Activated CD4-positive, alpha-beta T cell treated with anti-CD3 and anti-CD28 coated beads, Interleukin-2, amount 10 ng/mL, durations not matched to agents 7 days and 5 days (primary cell): ENCODE results near the gene NTRK2. TPM values are rescaled to one million over a fixed set of nuclear protein-coding genes. Genes with fewer than 3 reads are reported as not detected.

Source experiments
- CTCF ChIA-PET: fragments of 350-600 bp; sonication (Branson Sonifier 250); formaldehyde crosslinking; loops from one replicate; lab custom pipeline; 2021; ENCODE audit warnings: antibody characterized with exemption; lab: Charles Lee
- POLR2A ChIA-PET: fragments of 350-600 bp; sonication (Branson Sonifier 250); formaldehyde crosslinking; loops from one replicate; lab custom pipeline; 2021; ENCODE audit warnings: antibody characterized with exemption; lab: Charles Lee
- DNase-seq: peaks from one replicate; pipeline ENCODE4 v3.0.0-alpha.2; 2020
- H3K27ac Mint-ChIP-seq: one replicate; pipeline ENCODE4 v1.8.0; 2021; ENCODE audit warnings: mild to moderate bottlenecking, moderate library complexity, mixed read lengths
- H3K27me3 Mint-ChIP-seq: one replicate; pipeline ENCODE4 v1.8.0; 2021; ENCODE audit warnings: mixed read lengths
- H3K36me3 Mint-ChIP-seq: one replicate; pipeline ENCODE4 v1.8.0; 2021; ENCODE audit warnings: low read depth, mixed read lengths
- H3K4me1 Mint-ChIP-seq: one replicate; pipeline ENCODE4 v1.8.0; 2021; ENCODE audit warnings: mixed read lengths
- H3K4me3 Mint-ChIP-seq: one replicate; pipeline ENCODE4 v1.8.0; 2021; ENCODE audit warnings: mild to moderate bottlenecking, moderate library complexity, mixed read lengths
- H3K9me3 Mint-ChIP-seq: one replicate; pipeline ENCODE4 v1.8.0; 2021; ENCODE audit warnings: mixed read lengths
- total RNA-seq, 2 experiments: library from RNA; stranded (reverse); gene quantifications; one replicate each; pipeline ENCODE4 v1.2.3, GENCODE V29; 2021

The NTRK2 gene
- total RNA-seq, 2 experiments from 2014 or later, result 1.8 to 2.3 TPM

DNA sequence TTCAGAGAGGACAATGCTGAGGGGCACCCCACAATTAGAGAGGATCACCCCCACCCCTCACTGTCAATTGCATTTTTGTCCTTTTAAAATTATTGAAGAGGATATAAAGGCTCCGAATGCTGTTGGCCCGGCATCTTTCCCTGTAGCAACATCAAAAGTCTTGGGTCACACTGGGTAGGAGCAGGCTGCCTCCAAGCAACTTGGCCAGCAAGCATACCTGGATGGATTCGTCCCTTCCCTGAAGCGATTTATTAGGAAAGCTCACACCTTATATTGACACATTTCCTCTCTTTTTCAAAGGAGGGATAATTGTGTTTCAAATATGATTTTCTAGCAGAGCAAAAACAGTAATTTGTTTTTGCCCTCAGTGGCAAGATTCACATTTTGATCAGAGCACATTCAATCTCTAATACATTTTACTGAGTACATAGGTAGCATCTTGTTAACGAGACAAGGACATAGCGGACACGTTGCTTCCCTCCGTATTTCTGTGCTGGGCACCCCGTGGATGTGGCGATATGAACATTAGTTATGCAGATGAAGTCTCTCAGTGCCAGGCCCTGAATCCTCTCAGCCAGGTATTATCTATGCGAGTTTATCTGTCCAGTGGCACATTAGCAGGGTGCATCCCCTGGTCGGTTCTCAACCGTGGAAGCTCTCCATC lies 321.5 kb downstream of the NTRK2 start:
- no peak for DNase-seq
- CTCF ChIA-PET, result no interaction called here
- Mint-ChIP-seq H3K27me3 (no peaks in the 10 kb centered on the region), H3K4me3 (no peak overlapping the region), H3K4me1 (no peaks in the 10 kb centered on the region), H3K36me3 (no peaks in the 10 kb centered on the region), H3K27ac (no peak overlapping the region), H3K9me3 (no peaks in the 10 kb centered on the region)
- POLR2A ChIA-PET, result no interaction called here

GRCh38 chr9:84991514-84991870 lies 322.0 kb downstream of the NTRK2 start:
- POLR2A ChIA-PET, result no interaction called here
- Mint-ChIP-seq H3K4me1 (no peaks in the 10 kb centered on the region), H3K36me3 (no peaks in the 10 kb centered on the region), H3K27me3 (no peaks in the 10 kb centered on the region), H3K9me3 (no peaks in the 10 kb centered on the region), H3K27ac (no peak overlapping the region), H3K4me3 (no peak overlapping the region)
- no peak for DNase-seq
- CTCF ChIA-PET, result no interaction called here

GRCh38 chr9:84992381-84992780 lies 322.9 kb downstream of the NTRK2 start:
- Mint-ChIP-seq H3K4me1 (no peaks in the 10 kb centered on the region), H3K9me3 (no peaks in the 10 kb centered on the region), H3K4me3 (no peak overlapping the region), H3K27me3 (no peaks in the 10 kb centered on the region), H3K36me3 (no peaks in the 10 kb centered on the region), H3K27ac (no peak overlapping the region)
- ChIA-PET POLR2A (no interaction called here), CTCF (no interaction called here)
- DNase-seq, result no peak

DNA sequence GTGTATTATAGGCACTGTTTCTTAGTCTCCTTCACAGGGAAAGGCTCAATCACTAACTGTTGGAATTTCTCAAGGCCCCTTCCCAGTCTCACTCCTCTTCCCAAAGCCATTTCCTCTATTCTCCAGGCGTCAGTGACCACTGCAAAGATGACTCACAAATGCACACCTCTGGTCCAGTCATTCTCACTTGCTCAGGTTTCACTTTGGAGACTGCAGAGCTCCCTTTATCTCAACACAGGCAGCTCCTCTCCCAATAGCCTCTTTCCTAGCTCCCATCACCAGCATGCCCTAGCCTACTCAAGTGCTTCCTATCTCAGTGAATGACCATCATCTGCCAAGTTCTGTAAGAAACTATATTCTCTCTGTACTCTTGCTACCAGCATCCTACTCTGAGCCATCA lies 323.6 kb downstream of the NTRK2 start:
- POLR2A ChIA-PET, result no interaction called here
- no peak overlapping the region for H3K4me3 Mint-ChIP-seq
- CTCF ChIA-PET, result no interaction called here
- no peak overlapping the region for H3K27ac Mint-ChIP-seq
- H3K9me3 Mint-ChIP-seq, result no peaks in the 10 kb centered on the region
- no peaks in the 10 kb centered on the region for H3K27me3 Mint-ChIP-seq
- no peaks in the 10 kb centered on the region for H3K36me3 Mint-ChIP-seq
- H3K4me1 Mint-ChIP-seq, result no peaks in the 10 kb centered on the region
- DNase-seq, result no peak

GRCh38 chr9:84996029-84996428 lies 326.5 kb downstream of the NTRK2 start:
- DNase-seq, result no peak
- POLR2A ChIA-PET, result no interaction called here
- CTCF ChIA-PET, result interaction anchor here (1.3 kb wide), 1 partner anchor 10 kb away, joined by 3 read pairs; no protein-coding TSS in a partner anchor
- Mint-ChIP-seq H3K4me3 (no peak overlapping the region), H3K27me3 (no peaks in the 10 kb centered on the region), H3K4me1 (no peaks in the 10 kb centered on the region), H3K27ac (no peak overlapping the region), H3K9me3 (peaks cover 3% of the 10 kb centered on the region), H3K36me3 (no peaks in the 10 kb centered on the region)

GRCh38 chr9:84996716-84997115 lies 327.2 kb downstream of the NTRK2 start:
- H3K36me3 Mint-ChIP-seq, result no peaks in the 10 kb centered on the region

GRCh38 chr9:84997472-84997871 lies 327.9 kb downstream of the NTRK2 start:
- ChIA-PET CTCF (interaction anchor here (0.6 to 1.3 kb wide), 2 partner anchors 8 to 12 kb away, joined by 3 read pairs; no protein-coding TSS in a partner anchor), POLR2A (no interaction called here)
- no peaks in the 10 kb centered on the region for H3K36me3 Mint-ChIP-seq
- no peaks in the 10 kb centered on the region for H3K4me1 Mint-ChIP-seq
- H3K27me3 Mint-ChIP-seq, result no peaks in the 10 kb centered on the region
- H3K27ac Mint-ChIP-seq, result no peak overlapping the region
- DNase-seq, result no peak
- no peak overlapping the region for H3K4me3 Mint-ChIP-seq
- peaks cover 6% of the 10 kb centered on the region for H3K9me3 Mint-ChIP-seq

More at GRCh38 chr9:84996716-84997115, 327.2 kb downstream of the NTRK2 start:
- peaks cover 6% of the 10 kb centered on the region for H3K9me3 Mint-ChIP-seq
- no peak for DNase-seq
- POLR2A ChIA-PET, result no interaction called here
- H3K27ac Mint-ChIP-seq, result no peak overlapping the region
- no peaks in the 10 kb centered on the region for H3K4me1 Mint-ChIP-seq
- H3K4me3 Mint-ChIP-seq, result no peak overlapping the region
- H3K27me3 Mint-ChIP-seq, result no peaks in the 10 kb centered on the region
- CTCF ChIA-PET, result interaction anchor here (1.3 kb wide), 1 partner anchor 11 kb away, joined by 3 read pairs; no protein-coding TSS in a partner anchor

- CTCF ChIA-PET, result no interaction called here
- no peaks in the 10 kb centered on the region for H3K36me3 Mint-ChIP-seq
- H3K27ac Mint-ChIP-seq, result no peak overlapping the region
Measured at GRCh38 chr9:84998639-84999038, 329.1 kb downstream of the NTRK2 start.

GRCh38 chr9:84999788-85000187 lies 330.3 kb downstream of the NTRK2 start:
- CTCF ChIA-PET, result no interaction called here
- Mint-ChIP-seq H3K27ac (no peak overlapping the region), H3K4me1 (no peaks in the 10 kb centered on the region), H3K4me3 (no peak overlapping the region), H3K27me3 (no peaks in the 10 kb centered on the region), H3K36me3 (no peaks in the 10 kb centered on the region), H3K9me3 (peaks cover 6% of the 10 kb centered on the region)
- POLR2A ChIA-PET, result no interaction called here
- no peak for DNase-seq

More at GRCh38 chr9:84998639-84999038, 329.1 kb downstream of the NTRK2 start:
- POLR2A ChIA-PET, result no interaction called here
- H3K9me3 Mint-ChIP-seq, result peaks cover 6% of the 10 kb centered on the region
- no peak overlapping the region for H3K4me3 Mint-ChIP-seq
- DNase-seq, result no peak
- no peaks in the 10 kb centered on the region for H3K27me3 Mint-ChIP-seq
- no peaks in the 10 kb centered on the region for H3K4me1 Mint-ChIP-seq

- H3K36me3 Mint-ChIP-seq, result no peaks in the 10 kb centered on the region
- no peaks in the 10 kb centered on the region for H3K27me3 Mint-ChIP-seq
- no peak overlapping the region for H3K4me3 Mint-ChIP-seq
- H3K9me3 Mint-ChIP-seq, result peaks cover 6% of the 10 kb centered on the region
- ChIA-PET CTCF (no interaction called here), POLR2A (no interaction called here)
- H3K4me1 Mint-ChIP-seq, result no peaks in the 10 kb centered on the region
- no peak overlapping the region for H3K27ac Mint-ChIP-seq
- DNase-seq, result no peak
Measured at GRCh38 chr9:85001925-85002324, 332.4 kb downstream of the NTRK2 start.

DNA sequence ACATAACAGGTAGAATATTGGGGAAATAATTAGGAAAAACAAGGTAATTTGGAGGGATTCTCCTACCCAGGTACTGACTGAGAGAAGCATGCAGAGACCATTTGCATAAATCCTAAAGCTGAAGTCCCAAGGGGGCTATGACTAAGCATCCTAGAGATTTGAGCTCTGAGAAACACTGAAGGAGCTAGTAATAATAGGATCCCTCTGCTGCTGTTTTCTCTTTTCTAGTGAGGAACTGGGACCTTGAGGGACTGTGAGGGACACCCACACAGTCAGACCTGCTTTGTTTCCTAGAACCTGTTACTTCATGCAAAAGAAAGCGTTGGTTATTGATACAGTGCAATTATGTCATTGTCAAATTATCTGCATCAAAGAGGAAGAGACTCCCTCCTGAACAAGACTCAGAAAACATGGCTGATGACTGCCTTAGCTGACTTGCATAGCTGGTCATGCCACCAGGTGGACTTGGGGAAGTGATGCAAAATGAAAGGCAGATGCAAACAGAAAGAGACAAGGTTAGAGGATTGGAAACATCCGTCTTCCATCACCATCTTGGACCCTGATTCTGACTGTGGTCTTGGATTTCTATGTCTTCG lies 335.4 kb downstream of the NTRK2 start:
- H3K4me1 Mint-ChIP-seq, result no peaks in the 10 kb centered on the region
- no peaks in the 10 kb centered on the region for H3K27me3 Mint-ChIP-seq
- H3K27ac Mint-ChIP-seq, result no peak overlapping the region
- CTCF ChIA-PET, result interaction anchor here (1.0 kb wide), 1 partner anchor 25 kb away, joined by 3 read pairs; no protein-coding TSS in a partner anchor
- H3K36me3 Mint-ChIP-seq, result no peaks in the 10 kb centered on the region
- POLR2A ChIA-PET, result no interaction called here
- H3K4me3 Mint-ChIP-seq, result no peak overlapping the region
- H3K9me3 Mint-ChIP-seq, result peaks cover 6% of the 10 kb centered on the region
- no peak for DNase-seq

DNA sequence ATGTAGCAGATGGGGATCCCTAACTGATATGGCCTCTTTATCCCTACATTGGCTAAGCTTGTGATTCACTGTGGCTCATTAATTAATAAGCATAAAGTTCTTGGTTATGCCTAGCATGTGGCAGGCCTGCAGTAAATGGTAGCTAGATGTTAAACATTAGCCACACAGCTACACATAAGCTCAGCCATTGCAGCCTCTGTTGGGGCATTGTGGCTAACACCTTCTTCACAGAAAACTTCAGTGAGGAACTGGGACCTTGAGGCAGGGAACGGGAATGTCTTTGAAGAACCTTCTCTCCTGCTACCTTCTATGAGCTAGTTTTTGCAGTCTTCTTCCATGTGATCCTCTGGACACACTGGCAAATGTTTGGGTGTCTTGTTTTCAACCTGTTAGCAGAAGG lies 338.2 kb downstream of the NTRK2 start:
- no peaks in the 10 kb centered on the region for H3K4me1 Mint-ChIP-seq
- no peak overlapping the region for H3K4me3 Mint-ChIP-seq
- H3K36me3 Mint-ChIP-seq, result no peaks in the 10 kb centered on the region
- H3K27me3 Mint-ChIP-seq, result no peaks in the 10 kb centered on the region
- no peak for DNase-seq
- no peaks in the 10 kb centered on the region for H3K9me3 Mint-ChIP-seq
- no peak overlapping the region for H3K27ac Mint-ChIP-seq
- ChIA-PET POLR2A (no interaction called here), CTCF (no interaction called here)

- H3K4me3 Mint-ChIP-seq, result no peak overlapping the region
- ChIA-PET POLR2A (no interaction called here), CTCF (no interaction called here)
- no peaks in the 10 kb centered on the region for H3K27me3 Mint-ChIP-seq
- DNase-seq, result no peak
- H3K4me1 Mint-ChIP-seq, result no peaks in the 10 kb centered on the region
- H3K27ac Mint-ChIP-seq, result no peak overlapping the region
- no peaks in the 10 kb centered on the region for H3K36me3 Mint-ChIP-seq
- no peaks in the 10 kb centered on the region for H3K9me3 Mint-ChIP-seq
Measured at GRCh38 chr9:85008215-85008614, 338.7 kb downstream of the NTRK2 start.
